GM21825 (cell line): Measurements from ENCODE around the gene OBSCN.

Source experiments
- ATAC-seq: cut with Tn5 transposase; IDR thresholded peaks from one replicate; pipeline ENCODE4 v1.9.1; 2021; ENCODE audit warnings: mild to moderate bottlenecking, moderate library complexity; ENCODE audit not compliant: unreplicated experiment

Gene OBSCN

DNA sequence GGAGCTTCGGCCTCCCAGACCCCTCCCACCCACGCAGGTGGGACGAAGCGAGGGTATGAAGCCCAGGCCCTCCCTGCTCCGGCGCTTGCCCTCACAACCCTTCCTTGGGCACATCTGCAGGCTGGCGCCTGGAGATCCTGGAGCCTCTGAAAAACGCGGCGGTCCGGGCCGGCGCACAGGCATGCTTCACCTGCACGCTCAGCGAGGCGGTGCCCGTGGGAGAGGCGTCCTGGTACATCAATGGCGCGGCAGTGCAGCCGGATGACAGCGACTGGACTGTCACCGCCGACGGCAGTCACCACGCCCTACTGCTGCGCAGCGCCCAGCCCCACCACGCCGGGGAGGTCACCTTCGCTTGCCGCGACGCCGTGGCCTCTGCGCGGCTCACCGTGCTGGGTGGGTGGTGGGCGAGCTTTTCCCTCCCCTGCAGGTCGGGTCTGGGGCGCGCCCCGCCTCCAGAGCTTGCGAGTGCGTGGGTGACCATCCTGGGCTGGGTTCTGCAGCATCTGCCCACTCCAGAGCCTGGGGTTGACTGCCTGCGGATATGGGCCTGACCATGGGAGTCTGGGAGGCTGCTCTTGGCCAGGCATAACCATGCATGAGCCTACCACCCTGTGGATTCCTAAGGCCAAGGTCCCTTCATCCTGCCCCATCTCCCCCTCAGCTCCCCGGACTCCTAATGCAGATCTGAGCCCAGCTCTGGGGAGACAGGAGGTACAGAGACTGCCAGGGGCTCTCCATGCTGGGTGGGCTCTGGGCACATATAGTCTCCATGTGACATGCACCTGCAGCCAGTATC lies 108.9 kb downstream of the OBSCN start:
- ATAC-seq: no peak

- no peak for ATAC-seq
Measured at GRCh38 chr1:228317411-228317828, 109.6 kb downstream of the OBSCN start.

DNA sequence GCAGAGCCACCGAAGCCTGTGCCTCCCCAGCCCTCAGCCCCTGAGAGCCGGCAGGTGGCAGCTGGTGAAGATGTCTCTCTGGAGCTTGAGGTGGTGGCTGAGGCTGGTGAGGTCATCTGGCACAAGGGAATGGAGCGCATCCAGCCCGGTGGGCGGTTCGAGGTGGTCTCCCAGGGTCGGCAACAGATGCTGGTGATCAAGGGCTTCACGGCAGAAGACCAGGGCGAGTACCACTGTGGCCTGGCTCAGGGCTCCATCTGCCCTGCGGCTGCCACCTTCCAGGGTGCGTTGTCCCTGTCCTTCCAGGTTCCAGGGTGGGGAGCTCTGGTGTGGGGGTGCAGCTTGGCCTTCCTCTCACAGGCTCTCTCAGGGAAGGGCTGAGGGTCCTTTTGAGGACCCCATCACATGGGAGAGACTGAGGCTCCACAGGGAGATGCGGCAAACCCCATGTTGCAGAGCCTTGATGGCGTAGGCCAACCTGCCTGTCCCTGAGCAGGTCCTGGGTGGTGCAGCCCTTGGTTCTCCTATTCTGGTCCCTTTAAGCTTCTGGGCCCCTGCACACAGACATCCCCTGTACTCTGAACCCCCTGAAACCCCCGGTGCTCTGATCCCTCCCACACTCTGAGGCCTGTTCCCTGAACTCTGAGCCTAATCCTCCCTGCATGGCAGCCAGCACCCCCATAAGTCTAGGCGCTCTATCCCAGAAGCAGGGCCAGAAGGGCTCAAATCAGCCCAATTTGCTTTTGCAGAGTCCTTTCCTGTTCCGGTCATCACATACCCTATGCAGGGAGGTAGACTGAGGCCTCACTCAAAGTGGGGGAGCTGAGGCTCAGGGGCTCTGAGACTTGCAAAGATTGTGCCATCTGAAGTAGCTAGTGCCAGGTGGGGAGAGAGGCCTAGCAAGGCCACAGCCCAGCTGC lies 110.3 kb downstream of the OBSCN start:
- no peak for ATAC-seq

GRCh38 chr1:228318823-228319241 lies 111.0 kb downstream of the OBSCN start:
- no peak for ATAC-seq

DNA sequence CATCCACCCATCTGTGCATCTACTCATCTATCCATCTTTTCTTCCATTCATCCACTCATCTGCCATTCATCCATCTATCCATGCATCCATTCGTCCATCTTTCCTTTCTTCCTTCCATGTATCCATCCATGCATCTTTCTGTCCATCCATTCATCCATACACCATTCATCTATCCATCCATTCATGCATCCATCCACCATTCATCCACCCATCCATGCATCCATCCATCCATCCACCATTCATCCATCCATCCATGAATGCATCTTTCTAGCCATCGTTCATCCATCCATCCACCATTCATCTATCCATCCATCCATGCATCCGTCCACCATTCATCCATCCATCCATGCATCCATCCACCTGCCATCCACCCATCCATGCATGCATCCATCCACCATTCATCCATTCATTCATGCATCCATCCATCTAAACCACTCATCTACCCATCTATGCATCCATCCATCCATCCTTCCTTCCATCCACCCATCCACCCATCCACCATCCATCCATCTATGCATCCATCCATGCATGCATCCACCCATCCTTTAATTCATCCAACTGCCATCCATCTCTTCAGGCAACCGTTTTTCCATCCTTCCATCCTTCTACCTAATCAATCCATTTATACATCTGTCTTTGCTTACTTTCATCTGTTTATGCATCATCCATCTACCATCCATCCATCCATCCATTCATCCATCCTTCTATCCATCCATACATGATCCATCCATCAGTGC lies 111.7 kb downstream of the OBSCN start:
- no peak for ATAC-seq

DNA sequence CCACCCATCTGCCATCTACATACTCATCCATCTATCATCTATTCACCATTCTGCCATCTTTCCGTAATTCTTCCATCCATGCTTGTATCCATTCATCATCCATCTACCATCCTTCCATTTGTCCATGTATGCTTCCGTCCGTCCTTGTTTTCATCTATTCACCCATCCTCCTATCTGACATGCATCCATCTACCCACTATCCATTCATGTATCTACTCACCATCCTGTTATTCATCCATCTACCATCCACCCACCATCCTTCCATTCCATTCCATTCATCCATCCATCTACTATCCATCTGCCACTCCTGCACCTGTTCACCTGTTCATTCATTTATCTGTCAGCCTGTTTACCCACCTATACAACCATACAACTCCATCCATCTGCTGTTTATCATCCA lies 112.5 kb downstream of the OBSCN start:
- ATAC-seq: no peak

GRCh38 chr1:228321435-228321834 lies 113.6 kb downstream of the OBSCN start:
- ATAC-seq: no peak

GRCh38 chr1:228321895-228322294 lies 114.1 kb downstream of the OBSCN start:
- no peak for ATAC-seq

GRCh38 chr1:228323401-228323800 lies 115.6 kb downstream of the OBSCN start:
- no peak for ATAC-seq

DNA sequence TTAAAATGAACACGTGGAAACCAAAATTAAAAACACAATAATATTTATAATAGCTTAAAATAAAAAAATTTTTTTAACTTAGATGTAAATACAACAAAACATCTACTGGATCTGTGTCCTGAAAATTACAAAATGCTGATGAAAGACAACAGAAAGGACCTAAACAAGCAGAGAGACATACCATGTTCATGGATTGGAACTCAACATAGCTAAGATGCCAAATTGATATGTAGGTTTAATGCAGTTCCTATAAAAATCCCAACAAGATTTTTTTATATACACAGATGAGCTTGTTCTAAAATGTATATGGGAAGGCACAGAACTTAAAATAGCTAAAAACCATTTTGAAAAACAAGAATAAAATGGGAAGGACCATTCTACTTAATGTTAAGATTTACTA lies 117.4 kb downstream of the OBSCN start:
- ATAC-seq: no peak

GRCh38 chr1:228329887-228330286 lies 122.0 kb downstream of the OBSCN start:
- ATAC-seq: no peak

GRCh38 chr1:228332797-228333738 lies 125.2 kb downstream of the OBSCN start:
- no peak for ATAC-seq

- no peak for ATAC-seq
Measured at GRCh38 chr1:228333739-228334115, 125.9 kb downstream of the OBSCN start.

GRCh38 chr1:228334226-228334935 lies 126.5 kb downstream of the OBSCN start:
- no peak for ATAC-seq

DNA sequence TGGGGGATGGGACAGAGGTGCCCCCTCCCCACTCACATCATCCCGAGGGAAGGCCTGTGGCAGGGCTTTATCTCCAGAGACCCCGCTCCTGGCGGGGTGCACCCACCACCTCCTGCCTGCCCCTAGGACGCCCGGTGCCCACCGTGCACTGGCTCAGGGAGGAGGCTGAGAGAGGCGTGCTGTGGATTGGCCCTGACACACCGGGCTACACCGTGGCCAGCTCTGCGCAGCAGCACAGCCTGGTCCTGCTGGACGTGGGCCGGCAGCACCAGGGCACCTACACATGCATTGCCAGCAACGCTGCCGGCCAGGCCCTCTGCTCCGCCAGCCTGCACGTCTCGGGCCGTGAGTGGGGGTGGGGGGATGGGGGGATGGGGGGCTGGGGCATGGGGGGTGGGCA lies 127.1 kb downstream of the OBSCN start:
- no peak for ATAC-seq

DNA sequence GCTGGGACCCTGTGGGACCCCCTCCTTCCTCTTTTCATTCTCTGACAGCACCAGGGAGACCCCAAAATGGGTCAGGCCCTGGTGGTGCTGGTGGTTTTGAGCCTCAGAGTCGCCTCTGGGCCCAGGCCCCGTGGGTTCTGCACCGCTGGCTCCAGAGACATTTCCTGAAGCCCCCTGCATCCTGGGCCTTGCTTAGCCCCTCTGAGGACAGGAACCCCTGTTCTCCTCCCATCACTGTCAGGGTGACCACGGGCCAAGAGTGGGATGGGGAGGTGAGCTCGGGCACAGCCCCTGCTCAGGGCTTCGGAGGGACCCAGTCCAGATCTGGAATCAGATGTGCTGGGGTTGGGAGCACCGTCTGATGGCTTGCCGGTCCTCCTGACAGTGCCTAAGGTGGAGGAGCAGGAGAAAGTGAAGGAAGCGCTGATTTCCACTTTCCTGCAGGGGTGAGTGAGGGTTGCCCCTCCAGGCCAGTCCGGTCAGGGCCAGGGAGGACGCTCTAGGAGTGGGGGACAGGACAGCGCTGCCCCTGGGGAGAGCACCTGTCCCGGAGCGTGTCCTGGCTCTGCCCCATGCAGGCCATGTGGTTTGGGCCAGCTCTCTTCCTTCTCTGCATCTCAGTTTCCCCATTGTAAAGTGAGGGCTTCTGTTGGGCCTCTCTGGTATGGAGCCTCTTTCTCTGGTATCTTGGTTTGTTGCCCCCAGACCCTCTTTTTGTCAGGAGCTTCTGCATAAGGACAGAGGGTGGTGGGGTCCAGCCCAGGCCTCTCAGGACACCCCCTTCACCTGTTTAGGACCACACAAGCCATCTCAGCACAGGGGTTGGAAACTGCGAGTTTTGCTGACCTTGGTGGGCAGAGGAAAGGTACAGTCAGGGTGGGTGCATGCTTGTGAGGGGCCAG lies 127.8 kb downstream of the OBSCN start:
- no peak for ATAC-seq

DNA sequence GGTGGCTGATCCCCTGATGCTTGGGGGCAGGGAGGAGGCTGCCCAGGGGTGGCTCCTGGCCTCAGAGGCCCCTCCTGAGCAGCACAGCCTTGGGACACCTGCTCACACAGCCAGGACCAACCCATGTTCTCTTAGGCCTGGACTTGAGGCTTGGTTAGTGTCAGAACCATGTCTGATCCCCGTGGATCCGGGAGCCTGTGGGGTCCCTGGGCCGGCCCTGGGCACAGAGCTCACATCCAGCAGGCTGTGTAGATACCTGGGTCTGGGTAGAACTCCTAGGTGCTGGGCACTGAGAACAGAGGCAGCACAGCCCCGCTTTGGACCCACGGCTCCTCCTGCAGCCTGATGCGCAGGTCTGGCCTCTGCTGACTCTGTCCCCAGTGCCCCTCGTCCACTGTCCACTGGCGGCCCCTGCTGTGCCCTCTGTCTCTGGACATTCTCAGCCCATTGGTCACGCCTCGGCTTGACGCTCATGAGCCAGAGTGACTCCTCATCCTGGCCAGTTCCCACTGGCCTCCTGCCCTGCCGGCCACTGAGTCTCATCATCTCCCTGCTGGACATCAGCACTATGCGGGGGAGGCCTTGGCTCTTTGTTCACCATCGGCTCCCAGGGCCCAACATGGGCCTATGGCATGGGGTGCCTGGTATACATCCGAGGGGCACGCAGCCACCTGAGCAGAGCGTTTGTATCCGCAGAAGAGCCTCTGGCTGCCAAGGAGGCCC lies 128.6 kb downstream of the OBSCN start:
- no peak for ATAC-seq

- ATAC-seq: no peak
Measured at GRCh38 chr1:228337031-228337564, 129.3 kb downstream of the OBSCN start.
